NCI-H524 (cell line): ENCODE results near the gene IGFBP2.

Source experiments
- DNase-seq, 2 experiments: peaks; one replicate each; lab custom pipeline; 2025; lab: John Stamatoyannopoulos, UW

Gene IGFBP2

DNA sequence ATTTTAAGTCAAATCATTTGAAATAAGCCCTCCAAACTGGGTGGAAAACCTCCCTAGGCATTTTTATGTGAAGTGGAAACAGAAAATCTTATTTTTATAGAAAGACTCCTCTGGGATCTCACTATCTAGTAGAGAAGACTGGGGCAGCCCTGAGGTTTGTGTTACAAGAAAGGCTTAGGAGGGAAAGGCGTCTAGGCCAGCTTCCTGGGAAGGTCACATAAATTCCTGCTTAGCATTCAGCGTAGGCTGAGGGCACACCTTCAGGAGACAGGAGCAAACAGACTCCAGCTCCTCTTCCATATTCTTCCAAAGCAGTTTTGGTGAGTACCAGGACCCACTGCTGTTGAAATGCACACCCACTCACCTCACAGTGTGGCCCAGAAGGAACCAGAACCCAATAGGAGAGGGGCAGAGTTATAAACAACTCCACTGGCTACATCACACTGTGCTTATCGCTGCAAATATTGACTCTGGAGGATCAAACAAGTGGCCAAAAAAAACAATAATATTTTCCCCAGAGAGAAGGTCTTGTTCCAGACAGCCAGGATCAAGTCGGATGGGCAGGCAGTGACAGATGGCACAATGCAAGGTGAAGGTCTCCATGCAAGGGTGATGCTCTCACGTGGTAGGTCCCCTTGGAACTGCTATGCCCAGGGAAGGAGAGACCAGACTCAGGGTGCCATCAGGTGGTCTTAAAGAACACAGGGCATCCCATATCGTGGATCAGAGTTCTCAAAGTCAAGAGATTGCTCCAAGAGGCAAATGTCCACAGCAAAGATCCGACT lies 17.7 kb upstream of the IGFBP2 start:
- DNase-seq = peak in 1 of 2 experiments; percentile 47

DNA sequence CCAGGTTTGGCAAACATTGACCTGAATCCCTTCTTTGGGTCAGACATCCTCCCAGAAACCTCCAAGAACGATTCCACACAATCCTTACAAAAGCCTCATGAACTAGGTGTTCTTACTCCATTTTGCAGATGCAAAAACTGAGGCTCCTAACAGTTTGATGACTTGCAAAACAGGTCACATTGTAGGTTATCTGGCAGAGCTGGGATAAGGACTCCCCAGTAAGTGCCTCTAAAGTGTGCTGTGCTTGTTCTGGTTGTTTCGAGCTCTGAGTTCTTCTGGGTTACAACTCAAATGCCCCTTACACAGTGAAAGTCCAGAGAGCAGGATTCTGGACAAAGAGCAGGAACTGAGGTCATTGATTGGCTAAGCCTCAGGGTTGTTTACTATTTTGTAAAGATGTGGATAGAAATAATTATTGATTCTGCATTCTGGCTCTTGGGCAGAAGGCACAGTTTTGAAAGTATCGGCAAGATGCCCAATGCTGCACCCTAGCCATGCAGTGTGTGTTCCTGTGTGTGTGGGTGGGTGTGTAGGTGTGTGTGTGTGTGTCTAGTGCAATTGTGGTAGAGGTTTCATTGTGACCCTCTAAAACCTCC lies 17.0 kb upstream of the IGFBP2 start:
- no peak for DNase-seq

DNA sequence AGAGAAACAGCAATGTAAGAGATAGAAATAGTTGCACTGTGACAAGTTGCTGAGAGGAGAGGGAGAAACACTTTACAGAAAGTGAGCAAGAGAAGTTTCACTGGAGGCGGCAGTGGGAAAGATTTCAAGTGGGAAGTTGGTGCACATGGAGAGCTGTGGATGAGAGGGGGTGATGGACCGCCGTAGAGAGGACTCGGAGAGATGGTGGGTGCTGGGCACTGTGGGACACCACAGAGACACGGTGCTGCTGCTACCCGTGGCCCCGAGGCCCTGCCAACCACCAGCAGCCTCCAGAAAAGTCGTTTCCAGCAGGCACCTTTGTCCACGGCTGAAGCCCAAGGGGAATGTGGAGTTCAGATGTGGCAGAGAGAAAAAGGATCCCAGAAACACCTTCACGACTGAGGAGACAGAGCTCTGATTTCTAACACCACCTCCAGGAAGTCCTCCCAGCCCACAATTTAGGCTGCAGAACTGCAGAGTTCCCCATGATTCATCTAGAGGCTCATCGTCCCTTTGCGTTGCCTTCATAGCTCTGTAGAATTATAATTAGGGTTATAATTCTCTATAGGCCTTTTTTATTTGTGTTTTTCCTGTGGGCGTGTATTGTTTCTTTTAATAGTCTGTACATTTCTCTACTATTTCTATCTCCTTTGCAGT lies 15.9 kb upstream of the IGFBP2 start:
- no peak for DNase-seq

DNA sequence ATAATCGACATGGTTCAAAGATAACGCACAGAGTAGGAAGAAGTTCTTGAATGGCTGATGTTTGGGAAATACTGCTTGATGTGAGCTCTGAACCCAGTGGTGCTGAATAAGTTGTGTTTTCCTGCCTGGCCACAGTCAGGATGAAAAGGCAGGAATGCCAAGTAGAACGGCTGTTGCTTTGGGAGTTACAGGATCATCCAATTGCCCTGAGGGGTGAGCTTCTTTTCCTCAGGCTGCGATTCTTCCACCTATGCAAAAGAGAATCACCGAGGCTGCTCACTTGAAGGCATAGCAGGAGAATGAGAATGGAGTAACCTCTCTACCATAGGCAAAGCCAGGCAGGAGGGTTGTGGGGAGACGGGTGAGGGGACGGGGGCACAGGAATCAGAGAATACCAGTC lies 14.4 kb upstream of the IGFBP2 start:
- DNase-seq = peak in 1 of 2 experiments; percentile 60

DNA sequence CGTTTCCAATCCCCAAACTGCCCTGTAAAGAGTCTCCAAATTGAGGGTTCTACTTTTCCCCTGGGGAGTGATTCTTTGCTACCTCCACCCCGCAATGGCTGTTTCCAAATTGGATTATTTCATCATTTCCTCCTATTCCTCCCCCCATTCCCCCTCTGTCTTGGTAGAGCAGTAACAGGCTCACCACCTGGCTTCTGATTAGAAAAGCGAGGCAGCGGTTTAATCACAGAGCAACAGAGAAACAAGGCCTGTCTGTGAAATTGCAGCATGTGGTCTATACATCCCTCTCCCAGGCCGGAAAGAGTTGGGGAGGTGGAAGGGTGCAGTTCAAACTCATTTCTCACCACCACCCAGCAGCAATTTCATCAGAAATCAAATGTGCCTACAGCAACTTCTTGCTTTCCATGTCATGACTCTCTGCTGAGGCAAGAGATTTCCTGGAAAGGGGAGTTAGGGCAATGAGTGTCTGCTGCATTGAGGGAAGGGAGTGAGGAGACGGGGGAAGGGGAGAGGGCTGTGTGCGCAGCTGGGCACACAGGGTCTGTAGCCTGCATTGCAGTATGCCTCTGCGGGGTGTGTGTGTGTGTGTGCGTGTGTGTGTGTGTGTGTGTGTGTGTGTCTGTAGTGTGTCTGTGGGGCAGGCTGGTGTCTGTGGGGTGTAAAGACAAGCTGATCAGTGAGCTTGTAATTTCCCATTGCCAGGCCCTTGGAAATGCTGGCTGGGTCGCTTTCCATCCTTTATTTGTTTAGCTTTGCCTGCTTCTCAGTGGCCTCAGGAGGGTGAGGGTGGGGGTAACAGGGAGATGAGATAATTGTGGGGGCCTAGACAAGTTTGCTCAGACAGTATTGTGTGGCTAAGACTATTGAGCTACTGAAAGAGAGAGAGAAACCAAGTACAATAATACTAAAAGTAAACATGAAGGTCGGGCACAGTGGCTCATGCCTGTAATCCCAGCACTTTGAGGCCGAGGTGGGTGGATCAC lies 13.5 kb upstream of the IGFBP2 start:
- DNase-seq = peak; percentile 91 to 98

DNA sequence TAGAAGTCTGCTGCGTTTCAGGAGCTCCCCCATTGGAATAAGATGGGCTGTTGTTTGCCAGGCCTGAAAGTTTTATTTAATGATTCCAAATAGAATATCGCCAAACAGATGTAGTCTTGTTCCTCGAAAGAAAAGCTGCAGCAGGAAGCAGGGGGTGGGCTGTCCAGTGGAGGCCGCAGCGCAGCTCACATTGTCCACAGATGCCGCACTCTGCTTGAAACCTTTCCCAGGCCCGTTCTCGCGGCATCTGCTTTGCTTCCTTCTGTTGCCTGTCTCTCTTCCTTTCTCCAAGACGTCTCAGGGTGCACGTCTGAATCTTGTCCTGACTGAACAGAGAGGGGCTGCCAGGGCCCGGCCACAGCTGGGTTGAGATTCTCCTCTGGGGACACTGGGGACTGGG lies 12.4 kb upstream of the IGFBP2 start:
- DNase-seq = peak; percentile 48 to 76

DNA sequence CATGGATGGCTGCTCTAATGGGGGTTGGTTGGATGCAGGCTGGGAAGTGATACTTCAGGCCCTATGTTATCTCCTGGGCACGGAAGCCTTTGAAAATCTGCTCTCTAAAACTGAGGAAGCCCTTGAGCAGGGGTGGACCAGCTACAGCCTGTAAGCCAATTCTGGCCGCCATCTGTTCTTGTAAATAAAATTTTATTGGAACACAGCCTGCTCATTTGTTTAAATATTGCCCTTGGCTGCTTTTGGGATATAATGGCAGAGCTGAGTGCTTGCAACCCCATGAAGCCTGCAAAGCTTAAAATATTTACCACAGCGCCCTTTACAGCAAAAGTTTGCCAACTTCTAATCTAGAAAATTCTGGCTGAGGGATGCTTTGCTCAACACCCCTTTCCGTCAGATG lies 11.9 kb upstream of the IGFBP2 start:
- DNase-seq = peak; percentile 61 to 95

DNA sequence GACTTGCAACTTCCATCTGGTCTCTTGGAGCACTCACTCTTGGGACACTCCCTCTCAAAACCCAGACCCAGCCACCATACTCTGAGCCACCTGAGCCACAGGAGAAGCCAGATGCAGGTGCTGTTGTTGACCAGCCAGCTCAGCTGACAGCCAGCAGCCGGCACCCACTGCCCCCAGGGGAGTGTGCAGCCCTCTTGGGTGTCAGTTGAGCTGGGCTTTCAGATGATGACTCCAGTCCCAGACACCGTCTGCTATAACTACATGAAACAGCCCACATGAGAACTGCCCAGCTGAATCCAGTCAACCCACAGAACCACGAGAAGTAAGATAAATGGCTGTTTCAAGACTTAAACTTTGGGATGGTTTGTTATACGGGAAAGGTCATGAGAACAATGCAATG lies 10.7 kb upstream of the IGFBP2 start:
- peak; percentile 47 to 95 for DNase-seq

DNA sequence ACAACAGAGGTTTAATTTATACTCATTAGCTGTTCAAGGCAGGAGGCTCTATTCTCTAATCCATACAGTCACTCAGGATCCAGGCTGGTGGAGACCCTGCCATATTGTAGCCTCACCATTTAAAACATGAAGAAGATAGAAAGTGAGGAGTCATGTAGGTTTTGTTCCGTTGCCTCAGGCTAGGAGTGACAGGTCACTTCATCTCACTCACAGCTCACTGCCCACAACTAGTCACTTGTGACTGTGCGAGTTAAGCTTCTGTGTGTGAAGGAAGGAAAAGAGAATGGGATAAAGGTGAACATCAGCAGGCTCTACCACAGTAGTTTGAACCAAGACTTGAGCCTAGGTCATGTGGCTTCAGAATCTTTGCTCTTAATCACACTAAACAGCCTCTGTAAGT lies 9.0 kb upstream of the IGFBP2 start:
- DNase-seq = no peak

DNA sequence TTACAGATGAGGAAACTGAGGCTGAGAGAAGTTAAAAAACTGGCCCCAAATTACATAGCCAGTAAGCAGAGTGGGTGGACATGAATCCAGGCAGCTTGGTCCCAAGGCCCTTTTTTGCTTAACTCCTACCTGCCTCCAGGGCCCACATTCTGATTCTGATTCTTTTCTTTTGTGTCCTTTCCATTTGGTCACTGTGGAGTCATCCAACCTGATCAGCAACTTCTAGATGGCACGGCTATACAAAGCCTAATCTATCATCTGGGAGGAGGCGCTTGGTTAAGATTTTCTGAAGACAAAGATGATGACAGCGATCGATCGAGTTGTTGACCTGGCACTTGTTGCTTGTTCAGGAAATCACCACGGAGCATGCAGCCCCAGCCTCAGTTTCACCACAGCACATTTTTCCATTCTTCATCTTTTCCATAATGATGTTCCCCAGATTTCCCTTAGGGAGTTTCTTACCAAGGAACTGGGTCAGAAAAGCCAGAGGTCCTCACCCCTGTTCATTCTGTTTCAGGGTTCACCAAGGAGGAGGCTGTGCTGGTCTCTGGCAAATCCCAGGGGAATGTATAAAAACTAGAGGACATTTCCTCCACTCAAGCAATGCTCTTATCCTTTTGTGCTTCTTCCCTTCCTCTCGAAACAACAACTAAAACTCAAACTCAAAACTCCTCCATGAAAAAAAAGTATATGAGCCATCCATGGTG lies 6.9 kb upstream of the IGFBP2 start:
- DNase-seq = no peak

DNA sequence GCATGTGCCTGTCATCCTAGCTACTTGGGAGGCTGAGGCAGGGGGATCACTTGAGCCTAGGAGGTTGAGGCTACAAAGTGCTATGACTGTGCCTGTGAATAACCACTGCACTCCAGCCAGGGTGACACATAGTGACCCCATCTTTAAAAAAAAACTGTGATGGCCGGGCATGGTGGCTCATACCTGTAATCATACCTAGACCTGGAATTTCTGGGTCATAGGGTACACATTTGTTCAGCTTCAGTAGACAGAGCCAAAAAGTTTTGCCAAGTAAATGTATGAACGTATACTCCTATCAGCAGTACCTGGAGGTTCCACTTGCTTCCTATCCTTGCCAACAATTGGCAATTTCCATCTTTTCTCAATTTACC lies 6.4 kb upstream of the IGFBP2 start:
- no peak for DNase-seq

DNA sequence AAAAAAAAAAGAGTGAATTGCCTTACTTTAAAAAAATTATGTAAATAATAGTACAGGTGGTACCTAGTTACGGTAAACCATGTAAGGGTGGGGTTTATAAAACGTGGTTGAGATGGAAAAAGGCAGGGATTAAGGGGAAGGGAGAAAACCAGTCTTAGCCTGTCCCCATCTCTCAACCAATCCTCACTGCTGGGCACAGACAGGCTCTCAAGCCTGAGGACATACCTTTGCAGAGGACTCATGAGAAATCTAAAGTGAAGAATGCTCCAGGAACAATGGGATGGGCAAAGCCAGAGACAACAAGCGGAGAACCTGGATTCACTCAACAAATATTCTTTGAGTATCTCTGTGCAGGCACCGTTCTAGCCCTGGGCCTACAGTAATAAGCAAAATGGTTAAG lies 3.4 kb upstream of the IGFBP2 start:
- no peak for DNase-seq

DNA sequence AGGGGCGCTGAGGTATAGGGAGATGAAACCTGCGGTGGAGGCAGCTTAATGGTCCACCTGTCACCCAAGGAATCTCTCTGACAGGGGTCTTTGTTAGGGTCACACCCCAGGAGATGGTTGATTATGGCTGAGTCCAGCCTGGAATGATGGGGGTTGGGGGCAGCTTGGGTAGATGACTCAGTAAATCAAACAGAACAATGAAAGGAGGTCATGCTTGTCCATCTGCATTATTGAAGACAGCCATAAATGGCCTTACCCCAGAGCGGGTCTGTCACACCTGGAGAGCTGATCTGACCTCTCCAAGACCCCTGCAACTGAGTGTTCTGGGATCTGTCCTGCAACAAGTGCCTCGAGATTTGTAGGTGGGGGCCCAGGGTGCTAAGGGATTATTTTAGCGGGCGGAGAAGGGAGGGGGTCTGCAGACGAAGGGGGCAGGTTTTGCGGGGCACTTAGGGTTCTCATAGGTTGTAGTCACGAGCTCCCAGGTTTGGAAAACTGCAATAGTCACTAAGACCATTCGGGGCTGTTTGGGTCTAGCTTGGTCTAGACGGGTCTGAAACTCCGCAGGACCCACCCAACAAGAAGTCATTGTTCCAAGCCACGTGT lies 771 bp upstream of the IGFBP2 start:
- peak in 1 of 2 experiments; percentile 67 for DNase-seq

DNA sequence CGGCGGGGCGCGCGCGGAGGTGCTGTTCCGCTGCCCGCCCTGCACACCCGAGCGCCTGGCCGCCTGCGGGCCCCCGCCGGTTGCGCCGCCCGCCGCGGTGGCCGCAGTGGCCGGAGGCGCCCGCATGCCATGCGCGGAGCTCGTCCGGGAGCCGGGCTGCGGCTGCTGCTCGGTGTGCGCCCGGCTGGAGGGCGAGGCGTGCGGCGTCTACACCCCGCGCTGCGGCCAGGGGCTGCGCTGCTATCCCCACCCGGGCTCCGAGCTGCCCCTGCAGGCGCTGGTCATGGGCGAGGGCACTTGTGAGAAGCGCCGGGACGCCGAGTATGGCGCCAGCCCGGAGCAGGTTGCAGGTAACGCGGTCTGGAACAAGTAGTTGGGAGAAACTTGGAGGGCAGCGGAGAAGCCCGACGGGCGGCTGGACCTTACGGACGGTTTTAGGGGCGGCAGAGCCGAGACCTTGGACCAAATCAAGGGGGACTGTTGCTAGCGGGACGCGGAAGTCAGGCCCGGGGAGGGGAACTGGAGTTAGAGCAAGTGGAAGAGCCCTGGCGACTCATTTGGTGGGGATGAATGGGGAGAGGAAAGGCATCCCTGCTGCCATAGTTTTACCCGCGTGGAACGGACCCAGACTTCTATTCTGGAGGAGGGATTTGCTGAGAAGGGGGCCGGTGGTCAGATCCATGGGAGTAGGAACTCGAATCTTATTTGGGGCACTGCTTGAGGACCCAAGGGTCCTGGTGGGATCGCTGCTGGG lies 573 bp downstream of the IGFBP2 start:
- no peak for DNase-seq

DNA sequence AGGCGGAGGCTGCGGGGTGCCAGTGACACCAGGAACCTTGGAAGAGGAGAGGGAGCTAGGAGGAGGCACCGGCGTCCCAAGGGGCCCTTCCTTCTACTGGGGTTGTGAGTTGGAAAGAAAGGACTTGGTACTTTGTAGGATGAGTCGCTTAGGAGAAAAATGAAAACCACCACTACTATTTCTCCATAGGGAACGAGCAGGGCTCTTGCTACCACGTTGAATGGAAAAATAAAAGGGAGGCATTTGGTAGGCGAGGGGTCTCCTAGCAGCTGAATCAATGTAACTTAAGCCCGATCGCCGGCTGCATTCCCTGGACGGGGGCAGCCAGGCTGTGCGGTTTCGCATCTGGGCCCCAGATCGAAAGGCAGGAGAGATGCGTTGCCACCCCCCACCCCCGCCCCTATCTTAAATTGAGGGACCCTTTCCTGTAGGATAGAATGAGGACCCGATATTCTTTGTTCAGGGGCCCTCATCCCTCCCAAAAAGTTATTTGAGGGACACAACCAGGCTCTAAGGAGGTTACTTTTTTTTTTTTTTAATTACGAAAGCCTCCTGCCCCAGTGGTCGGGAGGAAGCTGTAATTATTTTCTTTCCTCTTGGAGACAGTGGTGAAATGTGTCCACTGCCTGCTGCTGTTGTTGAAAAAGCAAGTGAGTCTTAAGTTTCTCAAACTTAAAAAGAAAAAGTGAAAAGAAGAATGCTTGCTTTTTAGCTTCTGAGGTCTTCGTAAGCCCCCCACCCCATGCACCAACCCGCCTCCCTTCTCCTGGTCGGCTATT lies 1.3 kb downstream of the IGFBP2 start:
- no peak for DNase-seq

DNA sequence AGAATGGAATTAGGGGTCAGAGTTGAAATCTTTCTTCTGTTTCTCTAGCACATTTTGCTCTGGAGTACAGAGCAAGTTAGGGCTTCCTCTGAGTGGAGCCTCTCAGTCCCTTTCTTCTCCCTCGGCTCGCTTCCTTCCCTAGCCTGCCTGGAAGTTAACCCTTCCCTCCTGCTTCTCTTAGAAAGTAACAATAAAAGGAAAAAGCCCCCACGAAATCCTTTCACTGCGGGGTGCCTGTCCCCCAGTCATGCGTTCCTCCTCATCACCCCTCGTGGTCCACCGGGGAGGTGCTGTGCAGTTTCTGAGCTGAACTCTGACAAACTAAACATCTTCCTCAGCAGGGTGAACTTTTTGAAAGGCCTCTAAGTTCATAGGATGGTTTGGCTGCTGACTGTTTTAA lies 2.0 kb downstream of the IGFBP2 start:
- no peak for DNase-seq

DNA sequence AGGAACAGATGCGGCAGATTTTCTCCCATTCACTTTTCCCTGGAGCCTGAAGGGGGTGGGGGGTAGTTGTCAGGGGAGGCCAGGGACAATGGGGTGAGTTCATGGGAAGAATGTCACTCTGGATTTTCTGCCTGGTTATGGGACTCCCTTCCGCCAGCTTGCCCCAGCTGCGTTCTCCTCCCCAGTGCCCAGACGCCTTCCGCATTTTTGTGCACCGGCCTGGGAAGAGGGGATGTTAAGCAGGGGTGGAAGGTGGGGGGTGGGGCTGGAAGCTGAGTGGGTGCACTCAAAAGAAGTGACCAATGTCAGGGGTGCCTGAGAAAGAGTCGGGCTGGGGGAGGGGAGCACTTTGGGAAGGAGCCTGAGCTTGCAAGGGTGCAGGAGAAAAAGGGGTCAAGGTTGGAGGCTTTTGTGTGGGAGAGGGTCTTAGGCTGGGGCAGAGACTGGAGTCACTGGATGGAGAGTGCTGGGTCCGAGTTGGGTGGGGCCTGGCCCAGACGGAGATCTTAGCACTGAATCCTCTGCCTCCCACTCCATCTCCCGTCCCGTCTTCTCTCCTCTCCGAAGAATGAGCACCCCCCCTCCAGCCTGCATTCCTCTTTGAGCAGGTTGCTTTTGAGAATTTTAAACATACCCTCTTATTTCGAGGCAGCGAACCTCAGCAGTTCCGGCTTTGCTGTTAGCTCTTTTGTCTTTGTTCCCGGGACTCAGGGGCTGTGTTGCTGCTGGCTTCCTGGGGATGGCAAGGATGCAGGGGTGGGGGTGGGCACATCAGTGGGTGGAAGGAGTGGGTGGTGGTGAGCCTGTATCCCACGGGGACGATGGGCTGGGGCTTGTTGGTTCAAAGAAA lies 2.7 kb downstream of the IGFBP2 start:
- peak in 1 of 2 experiments; percentile 36 for DNase-seq
